K562 treated with DMSO at 1 percent for 24 hours (cell line): ENCODE results near the gene MYO5C. TPM values are rescaled to one million over a fixed set of nuclear protein-coding genes. Genes with fewer than 3 reads are reported as not detected.

Experiments
- total RNA-seq: library from RNA; unstranded; fragments of 300-600 nt; gene quantifications from 2 replicates; pipeline ENCODE4 v1.2.3, GENCODE V29; 2022; ENCODE audit warnings: low read depth; ENCODE audit not compliant: insufficient read depth

MYO5C gene
- total RNA-seq, result not detected in 2 replicates

GRCh38 chr15:52295421-52296001 lies at the start of gene MYO5C:
Gene MYO5C (minus strand): TSS chr15:52295804. CDS start chr15:52295636, 168 bp downstream.

DNA sequence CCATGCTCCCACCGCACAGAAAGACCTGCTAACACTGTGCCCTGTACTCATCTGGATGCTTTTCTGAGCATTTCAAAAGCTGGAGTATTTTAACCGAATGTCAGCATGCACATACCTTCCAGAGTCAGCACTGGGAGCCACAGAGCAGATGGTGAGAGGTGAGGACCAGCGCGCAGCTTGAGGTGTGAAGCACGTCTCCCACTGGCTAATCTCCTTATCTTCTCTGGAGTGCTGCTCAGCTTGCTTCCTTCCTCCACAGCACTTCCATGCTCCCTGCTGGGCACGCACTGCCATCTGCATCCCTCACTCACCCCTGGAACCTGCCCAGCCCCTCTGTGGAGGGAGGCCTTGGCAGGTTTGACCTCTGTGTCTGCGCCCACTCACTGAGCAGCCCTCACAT lies 104.4 kb downstream of the MYO5C start, which contains the start of gene GNB5:
GNB5 (minus strand) TSS at position 186 of the 400 bp plus-strand sequence. CDS start 6,716 bp downstream, outside the sequence.

Other genes starting within 250 kb of the MYO5C start
- gene BCL2L10, start 183.0 kb downstream of the MYO5C start, total RNA-seq, result not detected in 2 replicates
- 5.7 and 7.7 TPM in 2 replicates for gene GNB5, start 104.4 kb downstream of the MYO5C start, total RNA-seq
- 0.54 and 0.83 TPM in 2 replicates for gene MYO5A, start 233.1 kb upstream of the MYO5C start, total RNA-seq